ENCODE data around the gene PDE11A.

DNA sequence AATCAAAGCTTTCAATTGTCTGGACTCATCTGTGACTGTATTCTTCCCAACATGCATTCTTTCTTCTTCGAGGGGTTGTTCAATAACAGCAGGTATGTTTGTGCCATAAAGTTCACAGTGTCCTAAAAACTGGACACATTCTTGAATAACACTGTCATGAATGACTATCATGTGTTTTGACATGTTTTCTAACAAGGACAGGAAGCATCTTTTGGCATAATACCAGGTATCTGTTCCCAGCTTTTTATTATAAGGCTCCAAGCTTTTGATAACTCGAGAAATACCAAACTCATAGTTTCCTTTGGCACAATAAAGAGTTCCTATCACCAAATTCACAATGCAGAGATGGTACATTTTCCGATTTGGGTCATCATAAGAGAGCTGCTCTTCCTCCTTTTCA lies 455.8 kb downstream of the PDE11A start:
- TF ChIP-seq ARNT (IDR thresholded peaks at IDR 0.05): no peak
- no peak for TF ChIP-seq HDGF (IDR thresholded peaks at IDR 0.05; ENCODE audit: borderline replicate concordance)
- no peak for TF ChIP-seq ZNF384 (IDR thresholded peaks at IDR 0.05)
- no peak for TF ChIP-seq BHLHE40 (IDR thresholded peaks at IDR 0.05; ENCODE audit: borderline replicate concordance)
- no peak for TF ChIP-seq SP1 (IDR thresholded peaks at IDR 0.05)
- TF ChIP-seq ELF4 (IDR thresholded peaks at IDR 0.05): no peak
- TF ChIP-seq FOXM1 (IDR thresholded peaks at IDR 0.05; ENCODE audit: borderline replicate concordance): no peak
- TF ChIP-seq FOXK2 (IDR thresholded peaks at IDR 0.05): no peak
- TF ChIP-seq SUZ12 (IDR thresholded peaks at IDR 0.05): no peak
- no peak for TF ChIP-seq TARDBP (IDR thresholded peaks at IDR 0.05)
- TF ChIP-seq, protein P1, sequence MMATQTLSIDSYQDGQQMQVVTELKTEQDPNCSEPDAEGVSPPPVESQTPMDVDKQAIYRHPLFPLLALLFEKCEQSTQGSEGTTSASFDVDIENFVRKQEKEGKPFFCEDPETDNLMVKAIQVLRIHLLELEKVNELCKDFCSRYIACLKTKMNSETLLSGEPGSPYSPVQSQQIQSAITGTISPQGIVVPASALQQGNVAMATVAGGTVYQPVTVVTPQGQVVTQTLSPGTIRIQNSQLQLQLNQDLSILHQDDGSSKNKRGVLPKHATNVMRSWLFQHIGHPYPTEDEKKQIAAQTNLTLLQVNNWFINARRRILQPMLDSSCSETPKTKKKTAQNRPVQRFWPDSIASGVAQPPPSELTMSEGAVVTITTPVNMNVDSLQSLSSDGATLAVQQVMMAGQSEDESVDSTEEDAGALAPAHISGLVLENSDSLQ (IDR thresholded peaks at IDR 0.05): no peak
- no peak for TF ChIP-seq NFRKB (IDR thresholded peaks at IDR 0.05)
- no peak for TF ChIP-seq LEF1 (IDR thresholded peaks at IDR 0.05; ENCODE audit: borderline replicate concordance)
